MM.1S (cell line): ENCODE measurements around the gene SUSD4.

Source experiments
- DNase-seq: peaks from one replicate; pipeline ENCODE4 v3.0.0-alpha.2; 2015
- H2AFZ ChIP-seq: fragments of 300-600 bp; sonication (generic); 2 replicates; pipeline ENCODE4 v1.6.0; 2016; ENCODE audit warnings: antibody characterized with exemption, low read length
- H3F3A ChIP-seq: fragments of 300-600 bp; sonication (generic); 2 replicates; pipeline ENCODE4 v1.6.1; 2016; ENCODE audit warnings: mild to moderate bottlenecking, antibody characterized with exemption, low read length, moderate library complexity, mixed read lengths; ENCODE audit not compliant: insufficient read depth
- H3K27ac ChIP-seq: fragments of 300-600 bp; sonication (generic); 2 replicates; pipeline ENCODE4 v1.5.1; 2016; ENCODE audit warnings: mild to moderate bottlenecking, low read length
- H3K27me3 ChIP-seq: fragments of 300-600 bp; sonication (generic); replicated peaks from 2 replicates; pipeline ENCODE4 v1.6.0; 2016; ENCODE audit warnings: low read length; ENCODE audit not compliant: insufficient read depth
- H3K36me3 ChIP-seq: fragments of 300-600 bp; sonication (generic); replicated peaks from 2 replicates; pipeline ENCODE4 v1.6.1; 2016; ENCODE audit warnings: mild to moderate bottlenecking, low read length, mixed read lengths; ENCODE audit not compliant: insufficient read depth
- H3K4me1 ChIP-seq: fragments of 300-600 bp; sonication (generic); 2 replicates; pipeline ENCODE4 v1.6.1; 2016; ENCODE audit warnings: low read length, mixed read lengths
- H3K4me2 ChIP-seq: fragments of 300-600 bp; sonication (generic); 2 replicates; pipeline ENCODE4 v1.6.0; 2016; ENCODE audit warnings: low read depth, low read length
- H3K4me3 ChIP-seq: fragments of 300-600 bp; sonication (generic); 2 replicates; pipeline ENCODE4 v1.5.1; 2016; ENCODE audit warnings: low read length, mixed read lengths
- H3K79me2 ChIP-seq: fragments of 300-600 bp; sonication (generic); 2 replicates; pipeline ENCODE4 v1.6.1; 2016; ENCODE audit warnings: mixed run types, low read length, mixed read lengths
- H3K9ac ChIP-seq: fragments of 300-600 bp; sonication (generic); 2 replicates; pipeline ENCODE4 v1.6.1; 2016; ENCODE audit warnings: low read length, mixed read lengths
- H3K9me2 ChIP-seq: fragments of 300-600 bp; sonication (generic); replicated peaks from 2 replicates; pipeline ENCODE4 v1.6.1; 2016; ENCODE audit warnings: mild to moderate bottlenecking, low read length, mixed read lengths; ENCODE audit not compliant: insufficient read depth
- H3K9me3 ChIP-seq: fragments of 300-600 bp; sonication (generic); replicated peaks from 2 replicates; pipeline ENCODE4 v1.6.1; 2016; ENCODE audit warnings: mild to moderate bottlenecking, low read length, mixed read lengths; ENCODE audit not compliant: insufficient read depth
- H4K20me1 ChIP-seq: fragments of 300-600 bp; sonication (generic); 2 replicates; pipeline ENCODE4 v1.6.1; 2016; ENCODE audit warnings: mild to moderate bottlenecking, low read length, moderate library complexity, mixed read lengths; ENCODE audit not compliant: insufficient read depth
- CTCF ChIP-seq: fragments of 300-600 bp; sonication (generic); IDR thresholded peaks from 2 replicates; pipeline ENCODE4 v1.5.1; 2016; ENCODE audit warnings: antibody characterized with exemption, low read length, mixed read lengths
- EZH2 ChIP-seq: fragments of 300-600 bp; sonication (generic); optimal IDR thresholded peaks from 2 replicates; pipeline ENCODE3; 2017; ENCODE audit warnings: low read depth, mild to moderate bottlenecking, antibody characterized with exemption, low read length, mixed read lengths
- EZH2phosphoT487 ChIP-seq: fragments of 300-600 bp; sonication (generic); IDR thresholded peaks from 2 replicates; pipeline ENCODE4 v1.6.1; 2018; ENCODE audit warnings: antibody characterized with exemption, low read length

The SUSD4 gene

GRCh38 chr1:223270155-223270554, 93.8 kb downstream of the SUSD4 start:
- Histone ChIP-seq H3K9me2 (no peaks in the 10 kb centered on the region), H3K4me1 (no peaks in the 10 kb centered on the region), H3K79me2 (no peaks in the 10 kb centered on the region), H3F3A (no peaks in the 10 kb centered on the region), H3K27me3 (no peaks in the 10 kb centered on the region), H3K4me3 (no peak overlapping the region), H2AFZ (no peak overlapping the region), H3K4me2 (no peak overlapping the region), H3K36me3 (no peaks in the 10 kb centered on the region), H3K27ac (no peak overlapping the region), H4K20me1 (no peaks in the 10 kb centered on the region), H3K9ac (no peak overlapping the region), H3K9me3 (no peaks in the 10 kb centered on the region)
- no peak for TF ChIP-seq EZH2
- no peak for TF ChIP-seq EZH2phosphoT487
- no peak for TF ChIP-seq CTCF
- no peak for DNase-seq

DNA sequence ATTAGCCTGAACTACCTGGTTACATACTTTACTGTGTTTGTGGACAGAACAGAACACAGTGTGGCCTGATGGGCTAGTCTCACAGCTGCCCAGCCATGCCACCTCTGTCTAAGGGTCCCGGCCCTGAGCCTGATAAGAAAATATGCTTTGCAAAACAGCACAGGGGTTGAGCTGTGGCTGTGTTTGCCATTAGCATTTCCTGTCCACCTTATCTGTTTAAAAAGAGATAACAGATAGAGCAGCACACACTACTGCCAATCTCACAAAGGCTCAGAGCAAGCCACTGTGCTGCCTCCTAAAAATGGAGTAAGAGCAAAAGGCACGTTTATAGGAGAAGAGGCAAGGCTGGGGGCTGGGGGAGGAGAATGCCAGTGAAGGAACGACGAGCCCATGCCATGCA, 95.0 kb downstream of the SUSD4 start:
- TF ChIP-seq CTCF: no peak
- TF ChIP-seq EZH2: no peak
- TF ChIP-seq EZH2phosphoT487: no peak
- H3K27ac ChIP-seq: no peak overlapping the region

GRCh38 chr1:223266632-223267172, 97.3 kb downstream of the SUSD4 start:
- no peaks in the 10 kb centered on the region for H3K9me3 ChIP-seq
- H3K4me1 ChIP-seq: no peaks in the 10 kb centered on the region
- no peak for DNase-seq
- H3K27me3 ChIP-seq: no peaks in the 10 kb centered on the region
- no peak overlapping the region for H3K9ac ChIP-seq
- H3K27ac ChIP-seq: no peak overlapping the region
- TF ChIP-seq EZH2phosphoT487: no peak
- TF ChIP-seq CTCF: no peak
- no peak for TF ChIP-seq EZH2
- no peak overlapping the region for H3K4me3 ChIP-seq
- no peak overlapping the region for H2AFZ ChIP-seq
- no peaks in the 10 kb centered on the region for H3K79me2 ChIP-seq
- no peaks in the 10 kb centered on the region for H3K36me3 ChIP-seq
- no peaks in the 10 kb centered on the region for H3K9me2 ChIP-seq
- no peak overlapping the region for H3K4me2 ChIP-seq
- no peaks in the 10 kb centered on the region for H3F3A ChIP-seq
- no peaks in the 10 kb centered on the region for H4K20me1 ChIP-seq

More for the DNA sequence above, 95.0 kb downstream of the SUSD4 start:
- H3F3A ChIP-seq: no peaks in the 10 kb centered on the region
- no peaks in the 10 kb centered on the region for H3K27me3 ChIP-seq
- no peaks in the 10 kb centered on the region for H3K79me2 ChIP-seq
- H3K9me3 ChIP-seq: no peaks in the 10 kb centered on the region
- no peak overlapping the region for H3K9ac ChIP-seq
- H3K36me3 ChIP-seq: no peaks in the 10 kb centered on the region
- H2AFZ ChIP-seq: no peak overlapping the region
- H4K20me1 ChIP-seq: no peaks in the 10 kb centered on the region
- H3K4me2 ChIP-seq: no peak overlapping the region
- no peaks in the 10 kb centered on the region for H3K4me1 ChIP-seq
- DNase-seq: no peak
- no peaks in the 10 kb centered on the region for H3K9me2 ChIP-seq
- H3K4me3 ChIP-seq: no peak overlapping the region
